H1 (cell line): ENCODE results near the gene MCF2L. TPM values are rescaled to one million over a fixed set of nuclear protein-coding genes. Genes with fewer than 3 reads are reported as not detected.

Experiments used
- CTCF ChIP-seq, 3 experiments: IDR thresholded peaks; 1 replicate in 2 of 3; 2 replicates in 1 of 3; pipeline versions ENCODE4 v1.5.1 to v1.6.1; 2011; ENCODE audit warnings: low read length in 3 of 3, mild to moderate bottlenecking in 3 of 3, inconsistent platforms in 2 of 3, low read depth in 1 of 3, moderate library complexity in 1 of 3; ENCODE audit not compliant: insufficient read depth in 1 of 3; ENCODE audit errors: control extremely low read depth in 1 of 3
- JUN ChIP-seq: IDR thresholded peaks from 2 replicates; pipeline ENCODE4 v1.6.1; 2011; ENCODE audit warnings: low read depth, mild to moderate bottlenecking, improper control_type of control experiment, low read length
- RBBP5 ChIP-seq: IDR thresholded peaks from 2 replicates; pipeline ENCODE4 v1.7.1; 2012; ENCODE audit warnings: low read depth, mild to moderate bottlenecking, inconsistent platforms, low read length, moderate library complexity, borderline replicate concordance
- polyA plus RNA-seq, 7 experiments: library from polyadenylated mRNA; depleted of rRNA in 3 of 7; stranded (reverse) in 5 of 7; unstranded in 2 of 7; fragments of >200 nt in 5 of 7; fragments of 200-250 nt in 2 of 7; gene quantifications; 1 replicate in 5 of 7; 2 replicates in 1 of 7; 4 replicates in 1 of 7; pipeline versions ENCODE4 v1.2.1 to v1.2.3, GENCODE V29; 2011 to 2013; ENCODE audit warnings: missing spikeins in 2 of 7, mixed read lengths in 2 of 7
- total RNA-seq: library from RNA; stranded (reverse); fragmentation: NEBNext Ultra II Directional; extraction: Animal tissue kit (Norgen Biotek cat#: 25700); gene quantifications from 2 replicates; pipeline ENCODE4 v1.2.1, GENCODE V29; 2021

Gene MCF2L
- total and polyA plus RNA-seq, 2 of the 8 experiments (the other 6 are each of a cell fraction or from before 2014, with no cell fraction given) = 10.1 to 24.4 TPM

GRCh38 chr13:113082198-113083021 is 113.4 kb downstream of the MCF2L start (continued):
- TF ChIP-seq CTCF (IDR thresholded peaks at IDR 0.05; ENCODE audit: control extremely low read depth in 1 of 3, insufficient read depth in 1 of 3, low read depth in 1 of 3, low read length in 3 of 3) (no peak), JUN (no peak), RBBP5 (no peak)
